Measurements from ENCODE around the gene TMPRSS11D.

The TMPRSS11D gene

GRCh38 chr4:67907650-67908049 lies 23.8 kb upstream of the TMPRSS11D start:
- Histone ChIP-seq H3K27me3 (ENCODE audit: low read length) (no peaks in the 10 kb centered on the region), H3K36me3 (ENCODE audit: low read length) (no peaks in the 10 kb centered on the region), H3K9ac (ENCODE audit: low read length) (no peak overlapping the region), H3F3A (ENCODE audit: insufficient read depth) (no peaks in the 10 kb centered on the region), H4K20me1 (ENCODE audit: low read depth, low read length) (no peaks in the 10 kb centered on the region), H3K79me2 (ENCODE audit: insufficient read depth, low read length) (no peaks in the 10 kb centered on the region), H3K4me3 (ENCODE audit: insufficient read depth, low read length, poor library complexity, severe bottlenecking) (no peak overlapping the region), H3K9me3 (ENCODE audit: insufficient read depth, low read length) (no peaks in the 10 kb centered on the region), H3K9me2 (replicated peaks; ENCODE audit: insufficient read depth, low read length) (no peaks in the 10 kb centered on the region), H2AFZ (ENCODE audit: low read depth, low read length, severe bottlenecking) (no peak overlapping the region), H3K27ac (ENCODE audit: low read depth, low read length) (no peak overlapping the region), H3K4me2 (ENCODE audit: low read depth, low read length, poor library complexity, severe bottlenecking) (no peak overlapping the region)
- TF ChIP-seq EZH2phosphoT487 (conservative IDR thresholded peaks at IDR 0.05; ENCODE audit: low read length) (no peak), CTCF (IDR thresholded peaks at IDR 0.05; ENCODE audit: insufficient read depth, low read length, poor library complexity, severe bottlenecking) (no peak)

- Histone ChIP-seq H3K27ac (ENCODE audit: low read depth, low read length) (no peak overlapping the region), H4K20me1 (ENCODE audit: low read depth, low read length) (no peaks in the 10 kb centered on the region), H3F3A (ENCODE audit: insufficient read depth) (no peaks in the 10 kb centered on the region), H3K79me2 (ENCODE audit: insufficient read depth, low read length) (no peaks in the 10 kb centered on the region), H3K4me2 (ENCODE audit: low read depth, low read length, poor library complexity, severe bottlenecking) (no peak overlapping the region), H3K9me2 (replicated peaks; ENCODE audit: insufficient read depth, low read length) (no peaks in the 10 kb centered on the region), H3K27me3 (ENCODE audit: low read length) (no peaks in the 10 kb centered on the region), H3K36me3 (ENCODE audit: low read length) (no peaks in the 10 kb centered on the region), H2AFZ (ENCODE audit: low read depth, low read length, severe bottlenecking) (no peak overlapping the region), H3K9ac (ENCODE audit: low read length) (no peak overlapping the region), H3K9me3 (ENCODE audit: insufficient read depth, low read length) (no peaks in the 10 kb centered on the region), H3K4me3 (ENCODE audit: insufficient read depth, low read length, poor library complexity, severe bottlenecking) (no peak overlapping the region)
- TF ChIP-seq CTCF (IDR thresholded peaks at IDR 0.05; ENCODE audit: insufficient read depth, low read length, poor library complexity, severe bottlenecking) (no peak), EZH2phosphoT487 (conservative IDR thresholded peaks at IDR 0.05; ENCODE audit: low read length) (no peak)
Measured at GRCh38 chr4:67899096-67899495, 15.3 kb upstream of the TMPRSS11D start.

- no peak overlapping the region for H3K4me2 ChIP-seq (ENCODE audit: low read depth, low read length, poor library complexity, severe bottlenecking)
- no peaks in the 10 kb centered on the region for H3K9me2 ChIP-seq (replicated peaks; ENCODE audit: insufficient read depth, low read length)
- H3K4me3 ChIP-seq (ENCODE audit: insufficient read depth, low read length, poor library complexity, severe bottlenecking), result no peak overlapping the region
- no peaks in the 10 kb centered on the region for H3K79me2 ChIP-seq (ENCODE audit: insufficient read depth, low read length)
- H3F3A ChIP-seq (ENCODE audit: insufficient read depth), result no peaks in the 10 kb centered on the region
- no peaks in the 10 kb centered on the region for H3K9me3 ChIP-seq (ENCODE audit: insufficient read depth, low read length)
- no peaks in the 10 kb centered on the region for H4K20me1 ChIP-seq (ENCODE audit: low read depth, low read length)
- no peak overlapping the region for H3K27ac ChIP-seq (ENCODE audit: low read depth, low read length)
- H3K27me3 ChIP-seq (ENCODE audit: low read length), result no peaks in the 10 kb centered on the region
- H2AFZ ChIP-seq (ENCODE audit: low read depth, low read length, severe bottlenecking), result no peak overlapping the region
- TF ChIP-seq CTCF (IDR thresholded peaks at IDR 0.05; ENCODE audit: insufficient read depth, low read length, poor library complexity, severe bottlenecking) (no peak), EZH2phosphoT487 (conservative IDR thresholded peaks at IDR 0.05; ENCODE audit: low read length) (no peak)
- H3K36me3 ChIP-seq (ENCODE audit: low read length), result no peaks in the 10 kb centered on the region
- no peak overlapping the region for H3K9ac ChIP-seq (ENCODE audit: low read length)
Measured at GRCh38 chr4:67897686-67898085, 13.9 kb upstream of the TMPRSS11D start.
